WERI-Rb-1 (cell line): ENCODE data around the gene CDSN.

Source experiments
- DNase-seq: peaks from one replicate; pipeline ENCODE4 v3.0.0-alpha.2; 2020
- H3K27ac ChIP-seq: fragments of 250-450 bp; sonication (Bioruptor Pico); 2 replicates; pipeline ENCODE4 v1.5.1; 2020; ENCODE audit warnings: mild to moderate bottlenecking, moderate library complexity
- H3K27me3 ChIP-seq: fragments of 250-450 bp; sonication (Bioruptor Pico); 2 replicates; pipeline ENCODE4 v1.5.1; 2021; ENCODE audit warnings: mild to moderate bottlenecking, low read depth, moderate library complexity; ENCODE audit not compliant: insufficient read depth, severe bottlenecking
- H3K36me3 ChIP-seq: fragments of 250-450 bp; sonication (Bioruptor Pico); 2 replicates; pipeline ENCODE4 v1.5.1; 2020; ENCODE audit warnings: mild to moderate bottlenecking, moderate library complexity
- H3K4me3 ChIP-seq: 2 replicates; pipeline ENCODE4 v1.5.1; 2011; ENCODE audit warnings: low read depth, mild to moderate bottlenecking, control low read depth, low read length
- H3K9me3 ChIP-seq: fragments of 250-450 bp; sonication (Bioruptor Pico); 2 replicates; pipeline ENCODE4 v1.5.1; 2021; ENCODE audit warnings: mild to moderate bottlenecking, moderate library complexity; ENCODE audit not compliant: severe bottlenecking
- CTCF ChIP-seq: IDR thresholded peaks from 2 replicates; pipeline ENCODE4 v1.5.1; 2011; ENCODE audit warnings: low read depth, mild to moderate bottlenecking, control low read depth, inconsistent platforms, low read length

CDSN gene

GRCh38 chr6:31163922-31164321 lies 43.7 kb upstream of the CDSN start:
- Histone ChIP-seq H3K27ac (no peak overlapping the region), H3K4me3 (no peak overlapping the region), H3K36me3 (peaks cover 60% of the 10 kb centered on the region), H3K27me3 (no peaks in the 10 kb centered on the region), H3K9me3 (no peaks in the 10 kb centered on the region)
- DNase-seq = no peak
- no peak for TF ChIP-seq CTCF

- no peak overlapping the region for H3K4me3 ChIP-seq
- no peaks in the 10 kb centered on the region for H3K27me3 ChIP-seq
- TF ChIP-seq CTCF = no peak
- no peaks in the 10 kb centered on the region for H3K9me3 ChIP-seq
- H3K36me3 ChIP-seq = peaks cover 57% of the 10 kb centered on the region
- no peak overlapping the region for H3K27ac ChIP-seq
- no peak for DNase-seq
Observed at GRCh38 chr6:31162463-31163165, 42.4 kb upstream of the CDSN start.

- H3K27ac ChIP-seq = no peak overlapping the region
- H3K9me3 ChIP-seq = no peaks in the 10 kb centered on the region
- peaks cover 55% of the 10 kb centered on the region for H3K36me3 ChIP-seq
- TF ChIP-seq CTCF = no peak
- no peak for DNase-seq
- no peaks in the 10 kb centered on the region for H3K27me3 ChIP-seq
- no peak overlapping the region for H3K4me3 ChIP-seq
Observed at GRCh38 chr6:31161216-31162126, 41.2 kb upstream of the CDSN start.

- TF ChIP-seq CTCF = no peak
- Histone ChIP-seq H3K27ac (peak overlapping the region; percentile 75), H3K36me3 (peaks cover 75% of the 10 kb centered on the region)
Observed at GRCh38 chr6:31158863-31159855, 38.9 kb upstream of the CDSN start.

GRCh38 chr6:31158140-31158862 lies 38.1 kb upstream of the CDSN start, which contains the start of gene TCF19:
Gene TCF19 (plus strand): TSS chr6:31158589. CDS start chr6:31159470, 881 bp downstream.
- H3K27ac ChIP-seq = peak within 1 kb of the TSS; percentile 84
- H3K9me3 ChIP-seq = no peaks in the 10 kb centered on the region
- no peak for TF ChIP-seq CTCF
- H3K27me3 ChIP-seq = no peaks in the 10 kb centered on the region
- H3K36me3 ChIP-seq = peaks cover 76% of the 10 kb centered on the region
- DNase-seq = peak; percentile 100
- H3K4me3 ChIP-seq = peak within 1 kb of the TSS; percentile 65

More at GRCh38 chr6:31158863-31159855, 38.9 kb upstream of the CDSN start:
- Histone ChIP-seq H3K4me3 (peak overlapping the region; percentile 65), H3K27me3 (no peaks in the 10 kb centered on the region), H3K9me3 (no peaks in the 10 kb centered on the region)
- DNase-seq = no peak
